ENCODE measurements around the gene CUL7.
"Not testable (repeated sequence)": the region's sequence is repeated elsewhere in the genome, so short reads cannot be mapped to it uniquely, and the experiment has no call there.

The CUL7 gene

GRCh38 chr6:43053545-43054205 lies at the start of gene CUL7:
CUL7 (minus strand) TSS chr6:43053851; CDS start chr6:43052788, 1,063 bp downstream.
- peak; percentile 83 for DNase-seq (ENCODE audit: low read depth)

GRCh38 chr6:43101497-43101896 lies 47.8 kb upstream of the CUL7 start:
- no peak for DNase-seq (ENCODE audit: low read depth)

- no peak for DNase-seq (ENCODE audit: low read depth)
Observed at GRCh38 chr6:43097502-43097901, 43.9 kb upstream of the CUL7 start.

- no peak for DNase-seq (ENCODE audit: low read depth)
Observed at GRCh38 chr6:43097098-43097489, 43.4 kb upstream of the CUL7 start.

GRCh38 chr6:43096451-43097097 lies 42.9 kb upstream of the CUL7 start:
- DNase-seq (ENCODE audit: low read depth): peak; percentile 90

- no peak for DNase-seq (ENCODE audit: low read depth)
Observed at GRCh38 chr6:43095939-43096338, 42.3 kb upstream of the CUL7 start.

- peak; percentile 82 for DNase-seq (ENCODE audit: low read depth)
Observed at GRCh38 chr6:43093436-43094289, 40.0 kb upstream of the CUL7 start.

GRCh38 chr6:43092635-43093034 lies 39.0 kb upstream of the CUL7 start:
- no peak for DNase-seq (ENCODE audit: low read depth)

GRCh38 chr6:43091436-43091991 lies 37.9 kb upstream of the CUL7 start:
- no peak for DNase-seq (ENCODE audit: low read depth)

- no peak for DNase-seq (ENCODE audit: low read depth)
Observed at GRCh38 chr6:43091020-43091419, 37.4 kb upstream of the CUL7 start.

- no peak for DNase-seq (ENCODE audit: low read depth)
Observed at GRCh38 chr6:43090559-43090956, 36.9 kb upstream of the CUL7 start.

GRCh38 chr6:43089874-43090558 lies 36.4 kb upstream of the CUL7 start:
- no peak for DNase-seq (ENCODE audit: low read depth)

- no peak for DNase-seq (ENCODE audit: low read depth)
Observed at GRCh38 chr6:43089467-43089866, 35.8 kb upstream of the CUL7 start.

GRCh38 chr6:43088654-43089056 lies 35.0 kb upstream of the CUL7 start:
- no peak for DNase-seq (ENCODE audit: low read depth)

- no peak for DNase-seq (ENCODE audit: low read depth)
Observed at GRCh38 chr6:43086022-43086658, 32.5 kb upstream of the CUL7 start.

GRCh38 chr6:43082806-43083655 lies 29.4 kb upstream of the CUL7 start:
- no peak for DNase-seq (ENCODE audit: low read depth)

GRCh38 chr6:43081922-43082321 lies 28.3 kb upstream of the CUL7 start:
- DNase-seq (ENCODE audit: low read depth): not testable (repeated sequence)

GRCh38 chr6:43081043-43081442 lies 27.4 kb upstream of the CUL7 start:
- no peak for DNase-seq (ENCODE audit: low read depth)

GRCh38 chr6:43078691-43079090 lies 25.0 kb upstream of the CUL7 start:
- DNase-seq (ENCODE audit: low read depth): peak; percentile 85

- peak; percentile 77 for DNase-seq (ENCODE audit: low read depth)
Observed at GRCh38 chr6:43077981-43078511, 24.4 kb upstream of the CUL7 start.
